Progenitor cell of endocrine pancreas (in vitro differentiated cells): ENCODE data around the gene FOXF1. TPM values are rescaled to one million over a fixed set of nuclear protein-coding genes. Genes with fewer than 3 reads are reported as not detected.

Experiments used
- DNase-seq: peaks from one replicate; pipeline ENCODE4 v3.0.0; 2021; ENCODE audit warnings: low spot score; ENCODE audit not compliant: unreplicated experiment
- H3K27ac Mint-ChIP-seq: 2 replicates; pipeline ENCODE4 v1.8.0; 2021; ENCODE audit warnings: mild to moderate bottlenecking, moderate library complexity, mixed read lengths
- H3K27me3 Mint-ChIP-seq: 2 replicates; pipeline ENCODE4 v1.8.0; 2021; ENCODE audit warnings: mixed read lengths
- H3K36me3 Mint-ChIP-seq: 2 replicates; pipeline ENCODE4 v1.8.0; 2022; ENCODE audit warnings: mixed read lengths; ENCODE audit not compliant: insufficient read depth
- H3K4me1 Mint-ChIP-seq: 2 replicates; pipeline ENCODE4 v1.8.0; 2021; ENCODE audit warnings: low read depth, mixed read lengths
- H3K4me3 Mint-ChIP-seq: 2 replicates; pipeline ENCODE4 v1.8.0; 2021; ENCODE audit warnings: low read depth, mild to moderate bottlenecking, moderate library complexity, mixed read lengths
- H3K9me3 Mint-ChIP-seq: 2 replicates; pipeline ENCODE4 v1.8.0; 2021; ENCODE audit warnings: low read depth, mixed read lengths
- total RNA-seq: library from RNA; stranded (reverse); gene quantifications from 2 replicates; pipeline ENCODE4 v1.2.1, GENCODE V29; 2021
- TF ChIP-seq, protein P1 (sequence below): fragments of 200-600 bp; sonication (generic); IDR thresholded peaks from one replicate; pipeline ENCODE4 v1.5.0; 2021; ENCODE audit warnings: antibody characterized with exemption, mild to moderate bottlenecking; ENCODE audit not compliant: unreplicated experiment

The FOXF1 gene
- total RNA-seq, 1 donor from 2014 or later = not detected

DNA sequence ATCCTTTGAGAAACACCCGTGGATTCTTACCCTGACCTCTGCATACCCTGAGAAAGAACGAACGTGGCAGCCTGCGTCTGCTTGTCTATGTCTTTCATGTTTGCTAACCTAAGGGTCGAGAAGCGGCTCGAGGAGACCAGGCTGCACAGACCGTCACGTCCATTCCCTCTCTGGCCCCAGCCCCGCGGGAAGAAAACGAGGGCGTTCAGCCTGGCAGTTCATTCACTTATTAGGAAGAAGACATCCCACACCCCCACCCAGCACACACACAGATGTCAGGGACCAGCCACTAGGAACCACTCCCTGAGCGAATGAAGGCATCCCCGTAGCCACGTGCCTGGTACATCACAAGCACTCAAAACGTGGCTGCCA lies 45.4 kb downstream of the FOXF1 start:
- Mint-ChIP-seq H3K4me3 (peak overlapping the region; percentile 87), H3K4me1 (peaks cover 3% of the 10 kb centered on the region), H3K27me3 (peaks cover 41% of the 10 kb centered on the region), H3K27ac (peak overlapping the region; percentile 24), H3K36me3 (no peaks in the 10 kb centered on the region), H3K9me3 (no peaks in the 10 kb centered on the region)
- TF ChIP-seq, protein P1, sequence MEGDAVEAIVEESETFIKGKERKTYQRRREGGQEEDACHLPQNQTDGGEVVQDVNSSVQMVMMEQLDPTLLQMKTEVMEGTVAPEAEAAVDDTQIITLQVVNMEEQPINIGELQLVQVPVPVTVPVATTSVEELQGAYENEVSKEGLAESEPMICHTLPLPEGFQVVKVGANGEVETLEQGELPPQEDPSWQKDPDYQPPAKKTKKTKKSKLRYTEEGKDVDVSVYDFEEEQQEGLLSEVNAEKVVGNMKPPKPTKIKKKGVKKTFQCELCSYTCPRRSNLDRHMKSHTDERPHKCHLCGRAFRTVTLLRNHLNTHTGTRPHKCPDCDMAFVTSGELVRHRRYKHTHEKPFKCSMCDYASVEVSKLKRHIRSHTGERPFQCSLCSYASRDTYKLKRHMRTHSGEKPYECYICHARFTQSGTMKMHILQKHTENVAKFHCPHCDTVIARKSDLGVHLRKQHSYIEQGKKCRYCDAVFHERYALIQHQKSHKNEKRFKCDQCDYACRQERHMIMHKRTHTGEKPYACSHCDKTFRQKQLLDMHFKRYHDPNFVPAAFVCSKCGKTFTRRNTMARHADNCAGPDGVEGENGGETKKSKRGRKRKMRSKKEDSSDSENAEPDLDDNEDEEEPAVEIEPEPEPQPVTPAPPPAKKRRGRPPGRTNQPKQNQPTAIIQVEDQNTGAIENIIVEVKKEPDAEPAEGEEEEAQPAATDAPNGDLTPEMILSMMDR = no peak
- DNase-seq = no peak

DNA sequence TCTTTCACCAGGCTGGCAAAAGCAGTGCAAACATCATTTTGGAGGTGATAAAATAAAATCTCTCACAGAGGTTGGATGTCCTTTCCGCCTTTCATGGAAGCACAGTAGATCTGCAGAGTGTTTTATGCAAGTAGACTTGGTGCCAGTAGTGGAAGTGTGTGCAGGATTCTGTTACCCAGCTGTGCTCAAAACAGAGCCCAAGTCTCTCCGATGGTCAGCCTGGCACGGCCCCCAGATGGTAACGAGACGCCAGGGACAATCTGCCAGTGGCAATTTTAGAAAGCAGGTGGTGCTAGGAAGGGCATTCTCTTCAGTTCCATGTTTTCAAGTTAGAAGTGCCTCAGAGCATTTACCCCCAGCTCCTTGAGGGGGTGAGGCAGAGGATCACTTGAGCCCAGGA lies 46.2 kb downstream of the FOXF1 start:
- no peak overlapping the region for H3K4me3 Mint-ChIP-seq
- TF ChIP-seq, protein P1 = no peak
- peaks cover 3% of the 10 kb centered on the region for H3K4me1 Mint-ChIP-seq
- no peak for DNase-seq
- H3K27me3 Mint-ChIP-seq = peaks cover 43% of the 10 kb centered on the region
- H3K27ac Mint-ChIP-seq = no peak overlapping the region
- H3K9me3 Mint-ChIP-seq = no peaks in the 10 kb centered on the region
- H3K36me3 Mint-ChIP-seq = no peaks in the 10 kb centered on the region

DNA sequence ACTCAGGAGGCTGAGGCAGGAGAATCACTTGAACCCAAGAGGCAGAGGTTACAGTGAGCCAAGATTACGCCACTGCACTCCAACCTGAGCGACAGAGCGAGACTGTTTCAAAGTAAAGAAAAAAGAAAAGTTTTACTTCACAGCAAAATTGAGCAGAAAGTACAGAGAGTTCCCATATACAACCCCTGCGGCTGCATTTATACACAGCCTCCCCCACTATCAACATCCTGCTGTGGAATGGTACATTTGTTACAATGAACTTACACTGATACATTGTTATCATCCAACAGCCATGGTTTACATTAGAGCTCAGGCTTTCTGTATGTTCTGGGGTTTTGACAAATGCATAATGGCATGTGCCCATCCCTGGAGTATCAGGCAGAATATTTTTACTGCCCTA lies 47.3 kb downstream of the FOXF1 start:
- peaks cover 44% of the 10 kb centered on the region for H3K27me3 Mint-ChIP-seq
- H3K27ac Mint-ChIP-seq = no peak overlapping the region
- TF ChIP-seq, protein P1 = no peak
- H3K4me3 Mint-ChIP-seq = no peak overlapping the region
- no peak for DNase-seq
- H3K36me3 Mint-ChIP-seq = no peaks in the 10 kb centered on the region
- no peaks in the 10 kb centered on the region for H3K9me3 Mint-ChIP-seq
- H3K4me1 Mint-ChIP-seq = peaks cover 1% of the 10 kb centered on the region

DNA sequence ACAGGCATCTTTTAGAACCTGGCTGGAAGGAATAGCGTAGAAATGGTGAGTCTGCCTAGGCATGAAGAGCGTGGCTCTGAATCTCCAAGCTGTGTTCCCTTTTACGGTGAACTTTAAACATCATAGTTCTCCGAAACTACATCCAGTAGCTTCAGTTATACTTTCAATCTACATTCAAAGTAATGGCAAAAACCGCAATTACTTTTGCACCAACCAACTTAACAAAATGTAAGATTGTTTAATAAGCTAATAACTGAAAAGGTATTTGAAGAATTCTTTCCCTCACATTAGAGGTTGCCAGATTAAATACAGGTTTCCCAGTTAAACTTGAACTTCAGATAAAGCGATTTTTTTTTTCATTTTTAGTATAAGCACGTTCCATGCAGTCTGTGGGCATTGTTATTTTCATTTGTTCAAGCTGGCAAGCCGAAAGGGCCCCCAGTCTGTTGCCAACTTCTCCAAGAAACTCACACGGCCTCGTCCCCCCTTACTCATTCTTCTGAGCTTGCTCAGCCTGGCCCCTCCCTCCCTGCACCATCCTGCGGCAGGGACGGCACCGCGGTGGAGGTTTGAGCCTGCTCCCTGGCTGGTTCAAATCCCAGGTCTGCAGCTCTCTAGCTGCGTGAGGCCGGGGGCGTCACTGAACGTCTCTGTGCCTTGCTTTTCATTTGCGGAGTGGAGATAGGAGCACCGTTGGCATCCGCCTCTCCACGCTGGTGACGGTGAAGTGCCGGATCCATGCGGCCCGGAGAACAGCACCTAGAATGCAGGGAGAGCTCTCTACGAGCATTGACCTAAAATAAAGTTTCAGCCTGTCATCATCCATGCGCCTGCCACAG lies 48.2 kb downstream of the FOXF1 start:
- peaks cover 3% of the 10 kb centered on the region for H3K4me1 Mint-ChIP-seq
- H3K4me3 Mint-ChIP-seq = no peak overlapping the region
- peaks cover 51% of the 10 kb centered on the region for H3K27me3 Mint-ChIP-seq
- H3K9me3 Mint-ChIP-seq = no peaks in the 10 kb centered on the region
- H3K36me3 Mint-ChIP-seq = no peaks in the 10 kb centered on the region
- no peak for DNase-seq
- no peak overlapping the region for H3K27ac Mint-ChIP-seq
- TF ChIP-seq, protein P1 = no peak

DNA sequence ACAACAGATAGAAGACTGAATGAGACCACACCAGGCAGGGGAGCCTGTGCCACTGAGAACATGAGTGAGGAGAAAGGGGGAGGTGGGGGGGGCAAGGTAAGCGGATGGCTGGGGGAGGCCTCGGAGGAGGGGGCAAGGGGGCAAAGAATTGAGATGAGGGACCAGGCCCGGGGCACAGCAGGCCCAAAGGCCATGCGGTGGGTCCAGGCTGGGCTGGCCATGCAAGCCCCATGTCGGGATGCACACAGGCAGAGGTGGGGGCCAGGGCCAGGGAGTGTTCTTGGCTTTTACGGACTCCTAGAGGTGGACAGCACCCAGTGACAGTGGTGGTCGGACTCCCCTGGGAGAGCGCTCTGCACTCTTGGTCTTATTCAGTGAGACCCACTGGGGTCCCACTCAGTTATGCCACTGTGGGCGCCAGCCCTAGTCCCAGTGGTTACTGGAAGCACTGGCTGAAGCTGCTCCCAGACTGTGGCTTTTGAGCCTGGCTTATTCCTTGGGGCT lies 49.5 kb downstream of the FOXF1 start:
- Mint-ChIP-seq H3K27ac (no peak overlapping the region), H3K36me3 (no peaks in the 10 kb centered on the region), H3K9me3 (no peaks in the 10 kb centered on the region), H3K4me3 (no peak overlapping the region), H3K4me1 (peaks cover 11% of the 10 kb centered on the region), H3K27me3 (peaks cover 60% of the 10 kb centered on the region)
- no peak for DNase-seq
- TF ChIP-seq, protein P1 = no peak
